AG09309 (cell line): Measurements from ENCODE around the gene PCDHGA1.
"Not testable (repeated sequence)": the region's sequence is repeated elsewhere in the genome, so short reads cannot be mapped to it uniquely, and the experiment has no call there.

ENCODE experiments used
- DNase-seq: peaks from one replicate; pipeline ENCODE4 v3.0.0-alpha.2; 2010; ENCODE audit warnings: low read depth
- H3K4me3 ChIP-seq: 2 replicates; pipeline ENCODE4 v1.5.1; 2011; ENCODE audit warnings: mild to moderate bottlenecking, low read depth, low read length, moderate library complexity; ENCODE audit not compliant: control insufficient read depth
- CTCF ChIP-seq: IDR thresholded peaks from 2 replicates; pipeline ENCODE4 v1.5.1; 2011; ENCODE audit warnings: mild to moderate bottlenecking, low read depth, low read length, inconsistent platforms; ENCODE audit not compliant: insufficient read depth, control insufficient read depth; ENCODE audit errors: missing control alignments

PCDHGA1 gene

GRCh38 chr5:141330299-141331080 lies at the start of gene PCDHGA1:
Gene PCDHGA1 (plus strand): TSS chr5:141330514.
- TF ChIP-seq CTCF, result peak; percentile 74
- H3K4me3 ChIP-seq, result peak within 1 kb of the TSS; percentile 45
- peak; percentile 46 for DNase-seq

- no peak for DNase-seq
- H3K4me3 ChIP-seq, result no peak overlapping the region
- TF ChIP-seq CTCF, result no peak
Observed at GRCh38 chr5:141298376-141298775, 31.9 kb upstream of the PCDHGA1 start.

- no peak for DNase-seq
- H3K4me3 ChIP-seq, result no peak within 1 kb of the TSS
- TF ChIP-seq CTCF, result no peak
Observed at GRCh38 chr5:141303756-141304155, 26.6 kb upstream of the PCDHGA1 start, which contains the start of gene SLC25A2. Gene SLC25A2 (minus strand): TSS chr5:141304049. CDS start chr5:141303865, 184 bp downstream.

- H3K4me3 ChIP-seq, result no peak overlapping the region
- DNase-seq, result no peak
- TF ChIP-seq CTCF, result no peak
Observed at GRCh38 chr5:141306630-141307029, 23.7 kb upstream of the PCDHGA1 start.

- no peak for DNase-seq
- no peak for TF ChIP-seq CTCF
- no peak overlapping the region for H3K4me3 ChIP-seq
Observed at GRCh38 chr5:141313711-141314110, 16.6 kb upstream of the PCDHGA1 start.

GRCh38 chr5:141316963-141317362 lies 13.4 kb upstream of the PCDHGA1 start:
- not testable (repeated sequence) for DNase-seq, H3K4me3 ChIP-seq

- no peak overlapping the region for H3K4me3 ChIP-seq
- TF ChIP-seq CTCF, result no peak
Observed at GRCh38 chr5:141319202-141319601, 11.1 kb upstream of the PCDHGA1 start.

More at GRCh38 chr5:141319202-141319601, 11.1 kb upstream of the PCDHGA1 start:
- no peak for DNase-seq
